Stimulated activated CD8-positive, alpha-beta memory T cell treated with anti-CD3 and anti-CD28 coated beads, Interleukin-15, amount 100 ng/mL, for 24 hours (primary cell): ENCODE measurements around the gene ZNF827.

Experiments
- DNase-seq: peaks from one replicate; pipeline ENCODE4 v3.0.0-alpha.2; 2020; ENCODE audit warnings: low read depth

The ZNF827 gene

GRCh38 chr4:145938618-145939440, at the start of gene ZNF827:
TSS of gene ZNF827 (minus strand) at chr4:145938823. CDS start at chr4:145938407, 416 bp downstream.
- peak; percentile 16 for DNase-seq

- no peak for DNase-seq
Measured at GRCh38 chr4:145984563-145984962, 45.9 kb upstream of the ZNF827 start.

GRCh38 chr4:145982791-145983190, 44.2 kb upstream of the ZNF827 start:
- no peak for DNase-seq

- DNase-seq: no peak
Measured at GRCh38 chr4:145979160-145979559, 40.5 kb upstream of the ZNF827 start.

GRCh38 chr4:145976680-145977079, 38.1 kb upstream of the ZNF827 start:
- DNase-seq: no peak

- no peak for DNase-seq
Measured at GRCh38 chr4:145960012-145960411, 21.4 kb upstream of the ZNF827 start.

GRCh38 chr4:145957302-145957701, 18.7 kb upstream of the ZNF827 start:
- DNase-seq: no peak

- no peak for DNase-seq
Measured at GRCh38 chr4:145956288-145956890, 17.8 kb upstream of the ZNF827 start.

GRCh38 chr4:145954924-145955339, 16.3 kb upstream of the ZNF827 start:
- DNase-seq: no peak

- no peak for DNase-seq
Measured at GRCh38 chr4:145951931-145952330, 13.3 kb upstream of the ZNF827 start.

- no peak for DNase-seq
Measured at GRCh38 chr4:145945431-145946155, 7.0 kb upstream of the ZNF827 start.

- DNase-seq: no peak
Measured at GRCh38 chr4:145944886-145945285, 6.3 kb upstream of the ZNF827 start.

- no peak for DNase-seq
Measured at GRCh38 chr4:145939856-145940255, 1.2 kb upstream of the ZNF827 start.

GRCh38 chr4:145939441-145939750, 773 bp upstream of the ZNF827 start:
- DNase-seq: no peak

- no peak for DNase-seq
Measured at GRCh38 chr4:145937971-145938611, 532 bp downstream of the ZNF827 start.

- DNase-seq: peak; percentile 31
Measured at GRCh38 chr4:145936997-145937901, 1.4 kb downstream of the ZNF827 start.

- peak; percentile 20 for DNase-seq
Measured at GRCh38 chr4:145936142-145936996, 2.3 kb downstream of the ZNF827 start.

- no peak for DNase-seq
Measured at GRCh38 chr4:145935253-145936141, 3.1 kb downstream of the ZNF827 start.

- DNase-seq: no peak
Measured at GRCh38 chr4:145934434-145935047, 4.1 kb downstream of the ZNF827 start.
